ENCODE measurements around the gene AVEN. TPM values are rescaled to one million over a fixed set of nuclear protein-coding genes. Genes with fewer than 3 reads are reported as not detected.
"Not testable (repeated sequence)": the region's sequence is repeated elsewhere in the genome, so short reads cannot be mapped to it uniquely, and the experiment has no call there.

Gene AVEN
- polyA plus RNA-seq, 3 donors = 12.7 to 15.8 (median 15.6) TPM

GRCh38 chr15:34010921-34011320, 28.1 kb downstream of the AVEN start:
- DNase-seq (ENCODE audit: extremely low read depth in 1 of 11, low read depth in 9 of 11, low spot score in 4 of 11) = no peak

- no peak for DNase-seq (ENCODE audit: extremely low read depth in 1 of 11, low read depth in 9 of 11, low spot score in 4 of 11)
Observed at GRCh38 chr15:34009656-34010055, 29.3 kb downstream of the AVEN start.

GRCh38 chr15:34006381-34006780, 32.6 kb downstream of the AVEN start:
- no peak for DNase-seq (ENCODE audit: extremely low read depth in 1 of 11, low read depth in 9 of 11, low spot score in 4 of 11)

- no peak for DNase-seq (ENCODE audit: extremely low read depth in 1 of 11, low read depth in 9 of 11, low spot score in 4 of 11)
Observed at GRCh38 chr15:34001536-34001935, 37.5 kb downstream of the AVEN start.

GRCh38 chr15:33995666-33996065, 43.3 kb downstream of the AVEN start:
- DNase-seq (ENCODE audit: extremely low read depth in 1 of 11, low read depth in 9 of 11, low spot score in 4 of 11) = not testable (repeated sequence)

- no peak for DNase-seq (ENCODE audit: extremely low read depth in 1 of 11, low read depth in 9 of 11, low spot score in 4 of 11)
Observed at GRCh38 chr15:33994005-33994615, 44.9 kb downstream of the AVEN start.

GRCh38 chr15:33988384-33988783, 50.6 kb downstream of the AVEN start:
- DNase-seq (ENCODE audit: extremely low read depth in 1 of 11, low read depth in 9 of 11, low spot score in 4 of 11) = no peak

GRCh38 chr15:33987444-33987843, 51.6 kb downstream of the AVEN start:
- no peak for DNase-seq (ENCODE audit: extremely low read depth in 1 of 11, low read depth in 9 of 11, low spot score in 4 of 11)

GRCh38 chr15:33985751-33986150, 53.3 kb downstream of the AVEN start:
- DNase-seq (ENCODE audit: extremely low read depth in 1 of 11, low read depth in 9 of 11, low spot score in 4 of 11) = no peak

- no peak for DNase-seq (ENCODE audit: extremely low read depth in 1 of 11, low read depth in 9 of 11, low spot score in 4 of 11)
Observed at GRCh38 chr15:33985287-33985686, 53.7 kb downstream of the AVEN start.

GRCh38 chr15:33982516-33982915, 56.5 kb downstream of the AVEN start:
- DNase-seq (ENCODE audit: extremely low read depth in 1 of 11, low read depth in 9 of 11, low spot score in 4 of 11) = no peak

- DNase-seq (ENCODE audit: extremely low read depth in 1 of 11, low read depth in 9 of 11, low spot score in 4 of 11) = no peak
Observed at GRCh38 chr15:33980159-33980558, 58.8 kb downstream of the AVEN start.

- DNase-seq (ENCODE audit: extremely low read depth in 1 of 11, low read depth in 9 of 11, low spot score in 4 of 11) = no peak
Observed at GRCh38 chr15:33975022-33975565, 63.9 kb downstream of the AVEN start.

- no peak for DNase-seq (ENCODE audit: extremely low read depth in 1 of 11, low read depth in 9 of 11, low spot score in 4 of 11)
Observed at GRCh38 chr15:33971811-33972210, 67.2 kb downstream of the AVEN start.

- DNase-seq (ENCODE audit: extremely low read depth in 1 of 11, low read depth in 9 of 11, low spot score in 4 of 11) = no peak
Observed at GRCh38 chr15:33968821-33969220, 70.2 kb downstream of the AVEN start.

- DNase-seq (ENCODE audit: extremely low read depth in 1 of 11, low read depth in 9 of 11, low spot score in 4 of 11) = no peak
Observed at GRCh38 chr15:33968224-33968623, 70.8 kb downstream of the AVEN start, which contains the start of gene CHRM5. TSS of gene CHRM5 (plus strand) at chr15:33968497. CDS start at chr15:34062718, 94,221 bp downstream.

GRCh38 chr15:33964665-33965040, 74.4 kb downstream of the AVEN start:
- DNase-seq (ENCODE audit: extremely low read depth in 1 of 11, low read depth in 9 of 11, low spot score in 4 of 11) = no peak

- no peak for DNase-seq (ENCODE audit: extremely low read depth in 1 of 11, low read depth in 9 of 11, low spot score in 4 of 11)
Observed at GRCh38 chr15:33963831-33964664, 75.0 kb downstream of the AVEN start.

GRCh38 chr15:33960549-33960935, 78.5 kb downstream of the AVEN start:
- DNase-seq (ENCODE audit: extremely low read depth in 1 of 11, low read depth in 9 of 11, low spot score in 4 of 11) = no peak

GRCh38 chr15:33959844-33960548, 79.0 kb downstream of the AVEN start:
- DNase-seq (ENCODE audit: extremely low read depth in 1 of 11, low read depth in 9 of 11, low spot score in 4 of 11) = no peak

Data from renal cortex interstitium (tissue), 11 donors.